Activated T-helper 1 cell treated with anti-CD3 and anti-CD28 coated beads, Interleukin-12 subunit alpha, Interleukin-12 subunit beta, Interleukin-2, Interleukin-4 antibody, amounts not matched to agents 30 ng/mL and 10 ng/mL and 1 ng/mL, durations not matched to agents 14 hours and 24 hours and 36 hours (primary cell): ENCODE results near the gene GRM2. TPM values are rescaled to one million over a fixed set of nuclear protein-coding genes. Genes with fewer than 3 reads are reported as not detected.

Experiments
- DNase-seq: peaks from one replicate; pipeline ENCODE4 v3.0.0; 2021; ENCODE audit warnings: low spot score
- H3K27ac Mint-ChIP-seq: one replicate; pipeline ENCODE4 v1.8.0; 2021; ENCODE audit warnings: mild to moderate bottlenecking, mixed read lengths
- H3K27me3 Mint-ChIP-seq: one replicate; pipeline ENCODE4 v1.8.0; 2022; ENCODE audit warnings: mild to moderate bottlenecking, moderate library complexity, mixed read lengths; ENCODE audit not compliant: insufficient read depth
- H3K36me3 Mint-ChIP-seq: one replicate; pipeline ENCODE4 v1.8.0; 2021; ENCODE audit warnings: low read depth, mixed read lengths
- H3K4me1 Mint-ChIP-seq: one replicate; pipeline ENCODE4 v1.8.0; 2021; ENCODE audit warnings: low read depth, mixed read lengths
- H3K4me3 Mint-ChIP-seq: one replicate; pipeline ENCODE4 v1.8.0; 2021; ENCODE audit warnings: mild to moderate bottlenecking, moderate library complexity, mixed read lengths
- H3K9me3 Mint-ChIP-seq: one replicate; pipeline ENCODE4 v1.8.0; 2021; ENCODE audit warnings: mixed read lengths
- intact Hi-C: fragments of 100-400 bp; cut with micrococcal nuclease; formaldehyde crosslinking; loops from one replicate; pipeline ENCODE4 v1.15.1; 2024
- total RNA-seq: library from RNA; stranded (reverse); gene quantifications from 2 replicates; pipeline ENCODE4 v1.2.3, GENCODE V29; 2022

The GRM2 gene
- total RNA-seq, 1 donor from 2014 or later, result 1.0 TPM

DNA sequence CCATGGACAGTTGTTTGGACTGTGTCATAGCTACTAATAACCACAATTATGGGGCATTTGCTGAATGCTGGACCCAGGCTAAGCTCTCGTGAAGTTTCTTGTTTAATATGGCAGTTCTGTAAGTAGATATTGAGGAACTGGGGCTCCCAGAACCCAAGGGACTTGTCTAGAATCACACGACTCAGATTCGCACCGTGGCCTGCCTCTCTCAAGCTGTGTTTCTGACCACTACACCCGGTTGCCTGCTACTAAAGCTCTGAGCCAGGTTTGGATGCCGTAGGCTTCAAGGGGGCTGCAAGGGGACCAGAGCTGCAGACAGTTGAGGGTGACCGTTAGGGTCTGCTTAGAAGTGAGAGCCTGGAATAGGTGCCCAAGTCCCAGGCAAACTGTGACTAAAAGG, 24.3 kb upstream of the GRM2 start:
- intact Hi-C loops, result loop anchor here (1.0 to 10.0 kb wide), 6 partner anchors 11 to 1328 kb away; partner anchors contain the start of genes CYB561D2, NPRL2, TEX264 and TMEM115
- H3K4me1 Mint-ChIP-seq, result peaks cover 97% of the 10 kb centered on the region
- H3K9me3 Mint-ChIP-seq, result no peaks in the 10 kb centered on the region
- H3K4me3 Mint-ChIP-seq, result no peak overlapping the region
- peak overlapping the region; percentile 50 for H3K27ac Mint-ChIP-seq
- H3K27me3 Mint-ChIP-seq, result no peaks in the 10 kb centered on the region
- peaks cover 40% of the 10 kb centered on the region for H3K36me3 Mint-ChIP-seq
- no peak for DNase-seq

DNA sequence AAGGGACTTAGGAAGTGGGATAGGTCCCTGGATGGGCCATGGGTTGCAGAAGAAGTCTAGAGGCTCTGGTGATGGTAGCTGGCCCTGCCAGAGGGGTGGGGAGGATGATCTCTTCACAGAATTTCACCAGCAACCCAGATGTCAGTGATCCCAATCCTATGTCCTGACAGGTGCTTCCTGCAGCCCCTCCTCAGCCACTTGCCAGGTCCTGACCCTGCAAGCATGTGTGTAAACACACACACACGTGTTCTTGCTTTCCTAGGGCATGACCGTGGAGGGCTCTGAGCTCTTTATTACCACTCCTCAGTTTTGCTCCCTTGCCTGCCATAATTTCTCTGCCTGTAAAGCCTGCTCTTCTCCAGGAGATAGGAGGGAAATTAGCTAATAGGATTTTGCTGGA, 23.3 kb upstream of the GRM2 start:
- Mint-ChIP-seq H3K4me3 (no peak overlapping the region), H3K27ac (no peak overlapping the region)

DNA sequence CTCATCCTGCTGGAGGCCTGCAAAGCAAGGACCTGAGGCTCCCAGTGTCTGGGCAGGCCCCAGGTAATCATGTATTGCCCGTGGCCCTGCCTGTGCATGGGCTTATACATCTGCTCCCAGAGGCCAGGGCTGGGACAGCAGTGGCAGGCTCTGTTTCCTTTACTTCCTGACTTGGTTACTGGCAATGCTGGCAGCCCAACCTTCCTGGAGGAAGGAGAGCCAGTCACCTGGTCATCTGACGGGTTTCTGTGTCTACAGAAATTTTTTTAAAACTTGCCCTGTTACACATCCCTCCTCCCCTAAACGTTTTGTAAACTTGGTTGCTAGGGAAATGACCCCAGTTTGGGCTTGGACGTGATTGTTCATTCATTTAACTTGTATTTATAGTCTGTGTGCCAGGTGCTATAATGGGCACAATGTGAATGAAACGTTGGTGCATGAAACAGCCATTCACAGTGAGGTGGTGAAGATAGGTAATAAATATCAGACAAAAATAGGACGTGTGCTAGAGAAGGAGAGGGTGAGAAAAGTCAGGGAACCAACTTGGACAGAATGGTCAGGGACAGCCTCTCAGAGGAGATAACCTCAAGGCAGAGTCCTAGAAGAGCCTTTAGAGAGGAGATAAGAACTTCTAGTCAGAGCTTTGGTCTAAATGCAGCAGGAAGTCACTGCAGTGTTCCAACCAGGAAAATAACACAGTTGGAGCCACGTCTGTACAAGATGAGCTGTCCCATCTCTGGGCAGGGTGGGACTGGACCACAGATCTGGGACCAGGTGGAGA, 21.7 kb upstream of the GRM2 start:
- intact Hi-C loops, result loop anchor here (5.0 to 10.0 kb wide), 2 partner anchors 47 to 1330 kb away; partner anchors contain the start of genes CYB561D2, NPRL2 and TMEM115
- peak overlapping the region; percentile 87 for H3K27ac Mint-ChIP-seq
- no peaks in the 10 kb centered on the region for H3K27me3 Mint-ChIP-seq
- H3K9me3 Mint-ChIP-seq, result no peaks in the 10 kb centered on the region
- H3K4me3 Mint-ChIP-seq, result peak overlapping the region; percentile 76
- DNase-seq, result no peak
- peaks cover 86% of the 10 kb centered on the region for H3K4me1 Mint-ChIP-seq
- peaks cover 36% of the 10 kb centered on the region for H3K36me3 Mint-ChIP-seq

More for the DNA sequence above, 23.3 kb upstream of the GRM2 start:
- DNase-seq, result no peak
- no peaks in the 10 kb centered on the region for H3K27me3 Mint-ChIP-seq
- H3K36me3 Mint-ChIP-seq, result peaks cover 38% of the 10 kb centered on the region
- peaks cover 97% of the 10 kb centered on the region for H3K4me1 Mint-ChIP-seq
- H3K9me3 Mint-ChIP-seq, result no peaks in the 10 kb centered on the region
- intact Hi-C loops, result loop anchor here (10.0 kb wide), 1 partner anchor 1329 kb away; the partner anchor contains the start of genes CYB561D2, NPRL2 and TMEM115

DNA sequence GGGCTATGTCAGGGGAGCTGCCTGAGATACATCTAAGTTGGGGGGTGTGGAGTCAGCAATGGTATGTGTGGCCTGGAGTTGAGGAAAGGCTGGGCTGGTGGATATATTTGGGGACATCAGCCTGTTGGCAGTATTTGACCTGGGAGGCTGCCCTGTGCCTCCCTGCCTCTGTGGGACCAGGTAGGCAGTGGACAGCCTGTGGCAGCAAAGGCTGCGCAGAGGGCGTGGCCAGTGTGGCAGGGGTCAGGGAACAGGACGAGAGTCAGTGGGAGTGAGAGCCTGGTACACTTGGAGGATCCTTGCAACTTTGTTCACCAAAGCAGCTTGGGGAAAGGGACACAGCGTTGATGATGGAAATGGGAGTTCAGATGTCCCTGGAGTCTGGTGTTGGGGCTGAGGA, 20.8 kb upstream of the GRM2 start:
- Mint-ChIP-seq H3K27me3 (no peaks in the 10 kb centered on the region), H3K9me3 (no peaks in the 10 kb centered on the region), H3K27ac (peak overlapping the region; percentile 87), H3K4me3 (peak overlapping the region; percentile 76), H3K4me1 (peaks cover 83% of the 10 kb centered on the region), H3K36me3 (peaks cover 40% of the 10 kb centered on the region)
- DNase-seq, result no peak
- intact Hi-C loops, result loop anchor here (1.0 to 10.0 kb wide), 3 partner anchors 46 to 1331 kb away; partner anchors contain the start of genes CYB561D2, NPRL2 and TMEM115

DNA sequence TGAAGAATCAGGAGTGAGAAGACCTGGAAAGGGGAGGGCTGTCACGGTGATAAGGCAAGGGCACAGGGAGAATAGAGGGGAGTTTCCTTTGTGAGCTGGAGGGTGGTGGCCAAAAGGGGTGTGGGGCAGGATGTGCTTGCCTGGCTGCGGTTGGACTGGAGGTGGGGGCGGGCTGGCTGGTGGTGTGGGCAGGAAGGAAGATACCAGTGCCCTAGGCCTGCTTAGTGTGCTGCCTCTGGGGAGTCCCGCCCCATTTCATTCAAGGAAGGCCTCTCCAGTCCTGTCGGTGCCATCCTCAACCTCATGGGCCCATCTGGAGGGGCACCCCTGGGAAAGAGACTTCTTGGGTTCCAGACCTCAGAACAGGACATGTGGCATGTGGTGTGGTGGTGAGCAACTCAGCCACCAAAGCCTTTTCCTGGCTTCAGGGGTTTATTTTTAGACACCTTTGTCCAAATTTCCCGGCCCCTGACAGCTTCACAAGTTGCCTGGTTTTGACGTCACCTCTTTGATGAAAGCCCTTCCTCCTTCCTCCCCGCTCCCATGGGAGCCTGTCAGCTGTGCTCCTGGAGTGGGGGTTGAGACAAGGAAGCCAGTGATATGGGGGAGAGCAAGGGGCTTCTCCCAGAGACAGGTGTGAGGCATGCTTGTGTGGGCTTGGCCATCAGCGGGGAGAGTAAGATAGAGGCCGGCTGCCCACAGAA, 20.2 kb upstream of the GRM2 start:
- peaks cover 40% of the 10 kb centered on the region for H3K36me3 Mint-ChIP-seq
- peaks cover 76% of the 10 kb centered on the region for H3K4me1 Mint-ChIP-seq
- H3K4me3 Mint-ChIP-seq, result peak overlapping the region; percentile 76
- H3K27ac Mint-ChIP-seq, result peak overlapping the region; percentile 87
- H3K9me3 Mint-ChIP-seq, result no peaks in the 10 kb centered on the region
- no peaks in the 10 kb centered on the region for H3K27me3 Mint-ChIP-seq
- peak; percentile 75 for DNase-seq
- intact Hi-C loops, result loop anchor here (1.0 to 10.0 kb wide), 3 partner anchors 46 to 1332 kb away; partner anchors contain the start of genes CYB561D2, NPRL2 and TMEM115

DNA sequence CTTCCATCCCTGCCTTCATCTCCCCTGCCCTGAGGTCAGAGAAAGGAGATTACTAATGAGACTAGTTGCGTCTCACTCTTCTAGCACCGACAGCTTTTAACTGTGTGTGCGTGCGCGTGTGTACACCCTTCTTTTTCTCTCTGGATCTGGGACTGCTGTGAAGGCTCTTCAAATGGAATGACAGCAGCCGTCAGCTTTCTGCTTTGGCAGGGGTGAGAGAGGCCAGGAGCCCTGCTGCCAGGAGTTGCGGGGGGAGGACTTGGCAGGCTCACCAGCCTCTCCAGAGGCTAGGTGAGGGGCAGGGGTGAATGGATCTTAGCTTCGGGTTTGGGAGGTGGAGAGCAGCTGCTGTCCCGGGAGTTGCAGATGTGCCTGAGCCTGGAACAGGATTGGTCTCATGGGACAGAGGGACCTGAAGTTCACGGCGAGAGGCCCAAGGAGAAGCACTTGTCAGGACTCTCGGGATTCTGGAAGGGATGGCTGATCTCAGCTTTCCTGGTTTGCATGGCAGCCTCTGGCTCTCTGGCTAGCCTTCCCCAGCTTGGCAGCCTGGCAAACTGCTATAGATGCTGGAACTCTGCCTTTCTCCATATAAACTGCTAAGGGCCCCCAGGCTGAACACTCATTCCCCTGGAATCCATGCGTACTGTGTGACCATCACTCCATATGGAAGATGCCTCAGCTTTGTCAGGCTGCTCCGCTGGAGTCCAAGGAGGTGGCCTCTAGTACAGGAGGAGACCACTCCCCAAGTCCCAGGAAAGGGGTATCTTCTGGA, 19.2 kb upstream of the GRM2 start:
- Mint-ChIP-seq H3K4me3 (peak overlapping the region; percentile 76), H3K36me3 (peaks cover 43% of the 10 kb centered on the region), H3K9me3 (no peaks in the 10 kb centered on the region), H3K27me3 (no peaks in the 10 kb centered on the region), H3K4me1 (peaks cover 67% of the 10 kb centered on the region), H3K27ac (peak overlapping the region; percentile 87)
- DNase-seq, result no peak
- intact Hi-C loops, result loop anchor here (5.0 to 10.0 kb wide), 2 partner anchors 45 to 1333 kb away; partner anchors contain the start of genes CYB561D2, NPRL2 and TMEM115

DNA sequence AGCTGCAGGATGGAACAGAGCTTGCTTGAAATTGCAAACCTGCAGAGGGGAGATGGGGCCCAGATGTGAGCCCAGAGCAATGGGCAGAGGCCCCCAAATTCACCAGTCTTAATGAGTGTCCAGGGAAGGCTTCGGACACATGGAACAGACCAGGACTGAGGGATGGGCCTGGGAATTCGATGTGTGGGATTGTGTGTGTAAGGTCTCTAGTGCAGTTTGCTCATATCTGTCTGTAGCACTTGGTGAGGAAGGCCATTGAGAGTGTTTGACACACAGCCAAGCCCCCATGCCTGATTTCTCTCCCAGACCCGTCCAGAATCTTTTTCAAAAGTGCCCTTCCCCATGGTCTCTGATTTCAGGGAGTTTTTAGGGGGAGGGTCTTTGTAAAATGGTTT, 18.7 kb upstream of the GRM2 start:
- Mint-ChIP-seq H3K27ac (peak overlapping the region; percentile 87), H3K4me1 (peaks cover 61% of the 10 kb centered on the region), H3K36me3 (peaks cover 39% of the 10 kb centered on the region), H3K4me3 (no peak overlapping the region), H3K27me3 (no peaks in the 10 kb centered on the region), H3K9me3 (no peaks in the 10 kb centered on the region)
- intact Hi-C loops, result loop anchor here (5.0 to 10.0 kb wide), 2 partner anchors 44 to 1333 kb away; partner anchors contain the start of genes CYB561D2, NPRL2 and TMEM115
- DNase-seq, result no peak

DNA sequence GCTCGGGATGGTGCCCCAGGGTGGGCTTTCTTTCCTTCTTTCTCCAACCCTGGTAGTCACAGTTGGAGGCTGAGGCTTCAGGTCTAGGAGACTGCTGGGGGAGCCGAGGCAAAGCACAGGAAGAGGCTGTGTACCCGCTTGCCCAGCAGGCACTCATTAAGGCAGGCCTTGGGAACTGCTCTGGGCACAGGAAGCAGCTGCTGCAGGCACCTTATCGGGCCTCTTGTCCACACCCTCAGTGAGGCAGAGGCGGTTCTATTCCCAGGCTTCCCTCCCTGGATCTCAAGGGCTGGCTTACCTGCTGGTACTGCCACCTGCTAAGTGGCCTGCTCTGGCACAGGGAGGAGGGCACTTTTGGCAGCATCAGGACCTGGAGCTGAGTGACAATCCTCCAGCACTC, 15.8 kb upstream of the GRM2 start:
- no peak for DNase-seq
- peaks cover 27% of the 10 kb centered on the region for H3K36me3 Mint-ChIP-seq
- intact Hi-C loops, result no loop called here
- no peaks in the 10 kb centered on the region for H3K27me3 Mint-ChIP-seq
- peaks cover 33% of the 10 kb centered on the region for H3K4me1 Mint-ChIP-seq
- H3K4me3 Mint-ChIP-seq, result no peak overlapping the region
- H3K27ac Mint-ChIP-seq, result no peak overlapping the region
- H3K9me3 Mint-ChIP-seq, result no peaks in the 10 kb centered on the region

DNA sequence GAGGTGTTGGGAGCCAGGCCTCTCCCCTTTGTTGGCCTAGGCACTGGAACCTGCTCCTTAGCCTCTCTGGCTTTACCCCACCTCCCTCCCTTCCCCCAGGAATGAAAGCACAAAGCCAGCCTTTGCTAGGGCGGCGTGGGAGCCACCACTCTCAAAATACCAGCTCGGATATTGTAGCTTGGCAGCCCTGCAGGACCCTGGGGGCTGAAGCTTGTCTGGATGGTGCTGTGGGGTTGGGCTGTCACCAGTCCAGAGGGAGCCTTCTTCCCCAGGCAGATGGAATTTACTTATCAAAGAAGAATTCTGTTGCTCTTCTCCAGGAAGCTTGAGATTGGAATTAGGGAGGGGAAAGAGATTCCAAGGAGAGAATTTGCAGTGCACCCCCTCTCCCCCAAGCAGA, 14.9 kb upstream of the GRM2 start:
- Mint-ChIP-seq H3K4me1 (peaks cover 24% of the 10 kb centered on the region), H3K9me3 (no peaks in the 10 kb centered on the region), H3K36me3 (peaks cover 23% of the 10 kb centered on the region), H3K27ac (no peak overlapping the region), H3K4me3 (no peak overlapping the region), H3K27me3 (no peaks in the 10 kb centered on the region)
- intact Hi-C loops, result no loop called here
- no peak for DNase-seq

DNA sequence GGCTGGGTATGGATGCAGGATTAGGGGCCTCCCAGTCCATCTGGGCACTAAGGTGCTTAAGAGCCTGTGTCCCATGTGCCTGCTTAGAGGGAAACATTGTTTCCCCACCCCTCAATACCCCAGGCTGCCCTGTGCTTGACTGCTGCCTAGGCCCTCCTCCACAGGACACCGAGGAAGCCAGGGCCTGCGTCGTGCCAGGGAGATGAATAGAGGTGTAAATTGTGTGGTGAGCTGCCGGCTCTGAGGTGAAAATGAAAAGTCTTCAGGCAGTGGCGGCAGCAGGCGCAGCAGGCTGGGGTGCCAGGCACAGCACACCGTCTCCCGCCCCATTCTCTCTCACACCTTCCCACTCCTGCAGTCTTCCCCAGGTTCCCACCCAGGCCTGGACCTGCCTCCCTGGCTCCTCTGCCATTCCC, 13.9 kb upstream of the GRM2 start:
- H3K36me3 Mint-ChIP-seq, result peaks cover 19% of the 10 kb centered on the region
- no peaks in the 10 kb centered on the region for H3K27me3 Mint-ChIP-seq
- no peak overlapping the region for H3K27ac Mint-ChIP-seq
- DNase-seq, result no peak
- no peak overlapping the region for H3K4me3 Mint-ChIP-seq
- intact Hi-C loops, result no loop called here
- H3K9me3 Mint-ChIP-seq, result no peaks in the 10 kb centered on the region
- peaks cover 14% of the 10 kb centered on the region for H3K4me1 Mint-ChIP-seq

DNA sequence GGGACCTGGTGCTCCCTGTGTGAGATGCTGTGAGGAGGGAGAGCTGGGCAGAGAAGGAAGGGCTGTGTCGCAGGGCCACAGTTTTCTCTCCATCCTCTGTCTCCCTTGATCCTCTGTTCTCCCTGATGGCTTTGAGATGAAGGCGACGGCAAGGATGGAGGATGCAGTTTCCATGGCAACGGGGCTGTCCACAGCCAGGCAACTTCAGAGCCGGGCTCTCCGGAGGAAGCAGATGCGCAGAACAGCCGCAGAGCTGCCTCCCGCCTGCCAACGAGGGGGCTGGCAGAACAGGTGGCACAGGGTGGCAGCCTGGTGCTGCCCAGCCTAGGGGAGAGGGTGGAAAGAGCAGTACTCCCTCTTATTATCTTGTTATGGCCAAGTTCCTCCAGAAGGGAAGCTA, 9.9 kb upstream of the GRM2 start:
- Mint-ChIP-seq H3K36me3 (peaks cover 23% of the 10 kb centered on the region), H3K27ac (no peak overlapping the region)

DNA sequence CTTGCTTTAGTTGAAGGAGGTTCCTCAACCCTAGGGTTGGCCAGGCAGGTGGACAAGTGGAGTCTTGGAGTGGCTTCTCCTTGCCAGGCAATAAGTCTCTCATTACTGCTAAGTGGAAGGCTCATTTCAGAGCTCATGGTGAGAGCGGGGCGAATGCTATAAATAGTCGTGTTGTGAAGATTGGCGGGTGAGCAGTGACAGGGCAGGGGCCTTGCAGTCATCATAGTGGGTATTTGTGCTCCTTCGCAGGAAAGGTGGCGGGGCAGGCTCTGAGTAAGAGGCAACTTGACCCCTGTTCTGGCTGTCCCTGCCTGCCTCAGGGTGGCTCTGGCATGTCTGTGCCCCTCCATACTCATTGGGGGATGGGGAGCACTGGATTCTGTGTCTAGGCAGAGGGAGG, 8.7 kb upstream of the GRM2 start:
- Mint-ChIP-seq H3K9me3 (no peaks in the 10 kb centered on the region), H3K36me3 (peaks cover 19% of the 10 kb centered on the region), H3K4me3 (no peak overlapping the region), H3K27ac (no peak overlapping the region), H3K4me1 (peaks cover 20% of the 10 kb centered on the region), H3K27me3 (no peaks in the 10 kb centered on the region)
- intact Hi-C loops, result no loop called here
- DNase-seq, result no peak

More for the DNA sequence above, 9.9 kb upstream of the GRM2 start:
- DNase-seq, result no peak
- Mint-ChIP-seq H3K27me3 (no peaks in the 10 kb centered on the region), H3K9me3 (no peaks in the 10 kb centered on the region), H3K4me1 (peaks cover 20% of the 10 kb centered on the region), H3K4me3 (no peak overlapping the region)
- intact Hi-C loops, result no loop called here
